Mononuclear cell (primary cell): Measurements from ENCODE around the gene PIK3CB. TPM values are rescaled to one million over a fixed set of nuclear protein-coding genes. Genes with fewer than 3 reads are reported as not detected.
"Not testable (repeated sequence)": the region's sequence is repeated elsewhere in the genome, so short reads cannot be mapped to it uniquely, and the experiment has no call there.

ENCODE experiments used
- H3K27me3 ChIP-seq: 2 replicates; pipeline ENCODE4 v1.6.0; 2011; ENCODE audit warnings: low read length, control low read depth; ENCODE audit not compliant: insufficient read depth
- H3K4me1 ChIP-seq: 2 replicates; pipeline ENCODE4 v1.5.1; 2011; ENCODE audit warnings: mild to moderate bottlenecking, low read length, control low read depth; ENCODE audit not compliant: insufficient read depth
- H3K4me3 ChIP-seq: 2 replicates; pipeline ENCODE4 v1.5.1; 2011; ENCODE audit warnings: mild to moderate bottlenecking, low read length, moderate library complexity
- H3K9me3 ChIP-seq: 2 replicates; pipeline ENCODE4 v1.5.1; 2011; ENCODE audit warnings: low read depth, mild to moderate bottlenecking, control low read depth, low read length
- total RNA-seq: library from RNA; depleted of rRNA; stranded (reverse); fragments of >200 nt; gene quantifications from one replicate; pipeline ENCODE4 v1.2.3, GENCODE V29; 2012

Gene PIK3CB
- total RNA-seq, 1 donor = 21.2 TPM

DNA sequence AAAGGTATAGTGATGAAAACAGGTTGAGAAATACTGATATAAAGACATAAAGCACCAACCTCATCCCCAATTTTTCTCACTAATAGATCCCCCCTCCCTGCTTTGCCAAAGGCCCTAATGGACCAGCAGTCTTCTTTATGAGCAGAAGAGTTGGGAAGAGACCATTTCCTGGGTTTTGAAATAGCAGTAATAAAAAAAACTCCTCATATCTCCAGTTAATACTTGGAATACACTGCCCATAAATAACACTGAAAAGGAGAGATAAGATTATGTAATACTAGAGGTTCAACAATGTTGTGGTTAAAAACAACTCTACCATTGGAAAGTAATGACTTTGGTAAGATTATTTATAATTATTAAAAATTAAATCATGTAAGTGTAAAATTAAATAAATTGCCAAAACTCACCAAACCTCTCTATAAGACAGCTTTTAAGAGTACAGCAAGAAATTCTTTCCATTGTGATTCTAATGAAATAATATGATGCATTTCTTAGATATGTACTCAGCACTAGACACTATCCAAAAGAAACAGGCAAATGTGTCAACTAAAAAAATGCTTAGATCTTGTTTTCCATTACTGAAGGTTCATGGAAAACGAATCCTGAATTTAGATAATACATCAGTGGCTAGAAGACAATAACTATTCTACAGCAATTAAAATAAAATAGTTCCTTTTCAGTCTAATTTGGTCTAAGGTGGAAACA, 137.9 kb downstream of the PIK3CB start:
- H3K9me3 ChIP-seq = no peaks in the 10 kb centered on the region
- no peaks in the 10 kb centered on the region for H3K4me1 ChIP-seq
- no peak overlapping the region for H3K4me3 ChIP-seq
- H3K27me3 ChIP-seq = no peaks in the 10 kb centered on the region

DNA sequence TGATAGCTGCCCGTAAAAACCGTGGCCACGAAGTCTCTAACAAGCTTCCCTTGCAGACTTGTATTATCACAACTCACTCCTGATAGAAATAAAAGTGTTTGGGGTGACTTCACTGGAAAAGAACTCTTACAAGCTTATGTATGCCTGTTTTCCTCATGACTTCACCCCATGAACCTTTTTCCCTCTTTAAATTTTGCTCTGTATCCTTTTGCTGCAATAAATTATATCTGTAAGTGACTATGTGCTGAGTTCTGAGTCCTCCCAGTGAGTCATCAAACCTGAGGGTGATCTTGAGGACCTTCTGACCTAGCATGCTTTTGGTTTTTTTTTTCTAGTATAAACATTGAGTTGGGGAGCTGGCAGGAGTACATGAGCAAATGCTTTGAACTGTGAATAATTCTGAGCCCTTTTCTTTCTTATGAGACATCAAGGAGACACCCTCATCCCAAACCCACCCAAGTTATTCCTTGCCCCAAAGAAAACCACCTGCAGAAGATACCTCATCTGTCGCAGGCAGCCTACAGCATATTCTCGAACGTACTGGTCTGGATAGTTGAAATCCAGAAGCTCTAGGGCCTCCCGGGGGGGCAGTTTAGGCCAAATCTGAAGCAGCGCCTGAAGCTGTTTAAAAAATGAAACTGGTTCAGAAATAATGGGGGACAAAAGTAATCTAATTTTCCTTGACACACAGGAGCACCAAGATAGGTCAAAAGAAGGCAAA, 140.3 kb downstream of the PIK3CB start:
- H3K9me3 ChIP-seq = no peaks in the 10 kb centered on the region
- H3K27me3 ChIP-seq = no peaks in the 10 kb centered on the region
- no peak overlapping the region for H3K4me3 ChIP-seq
- no peaks in the 10 kb centered on the region for H3K4me1 ChIP-seq

DNA sequence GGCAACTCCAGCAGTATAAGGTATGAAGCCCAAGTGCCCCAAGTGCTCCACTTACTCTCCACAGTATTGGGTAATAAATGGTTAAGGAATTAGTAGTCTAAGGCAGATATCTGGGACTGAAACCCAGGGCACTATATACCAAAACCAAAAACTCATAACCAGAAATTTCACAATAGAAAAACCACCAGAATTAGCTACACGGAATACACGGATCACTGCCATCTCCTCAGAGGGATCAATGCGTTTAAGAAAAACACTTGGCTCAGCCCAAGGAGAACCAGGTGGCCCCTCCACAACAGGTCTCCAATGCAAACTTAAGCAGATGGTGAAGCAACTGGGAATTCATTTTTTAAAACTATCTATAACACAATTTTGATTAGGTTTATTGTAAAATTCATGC, 142.6 kb downstream of the PIK3CB start:
- no peaks in the 10 kb centered on the region for H3K27me3 ChIP-seq
- H3K4me3 ChIP-seq = no peak overlapping the region
- no peaks in the 10 kb centered on the region for H3K9me3 ChIP-seq
- H3K4me1 ChIP-seq = peaks cover 13% of the 10 kb centered on the region

DNA sequence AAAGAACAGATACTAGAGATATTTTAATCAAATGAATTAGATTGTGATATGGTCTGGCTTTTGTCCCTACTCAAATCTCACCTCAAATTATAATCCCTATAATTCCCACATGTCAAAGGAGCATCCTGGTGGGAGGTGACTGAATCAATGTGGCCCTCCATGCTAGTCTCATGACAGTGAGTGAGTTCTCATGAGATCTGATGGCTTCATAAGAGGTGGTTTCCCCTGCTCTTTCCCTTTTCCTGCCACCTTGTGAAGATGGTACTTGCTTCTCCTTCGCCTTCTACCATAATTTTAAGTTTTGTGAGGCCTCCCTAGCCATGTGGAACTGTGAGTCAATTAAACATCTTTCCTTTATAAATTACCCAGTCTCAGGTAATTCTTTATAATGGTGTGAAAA, 143.4 kb downstream of the PIK3CB start:
- no peak overlapping the region for H3K4me3 ChIP-seq
- peaks cover 13% of the 10 kb centered on the region for H3K4me1 ChIP-seq
- H3K27me3 ChIP-seq = no peaks in the 10 kb centered on the region
- H3K9me3 ChIP-seq = no peaks in the 10 kb centered on the region

DNA sequence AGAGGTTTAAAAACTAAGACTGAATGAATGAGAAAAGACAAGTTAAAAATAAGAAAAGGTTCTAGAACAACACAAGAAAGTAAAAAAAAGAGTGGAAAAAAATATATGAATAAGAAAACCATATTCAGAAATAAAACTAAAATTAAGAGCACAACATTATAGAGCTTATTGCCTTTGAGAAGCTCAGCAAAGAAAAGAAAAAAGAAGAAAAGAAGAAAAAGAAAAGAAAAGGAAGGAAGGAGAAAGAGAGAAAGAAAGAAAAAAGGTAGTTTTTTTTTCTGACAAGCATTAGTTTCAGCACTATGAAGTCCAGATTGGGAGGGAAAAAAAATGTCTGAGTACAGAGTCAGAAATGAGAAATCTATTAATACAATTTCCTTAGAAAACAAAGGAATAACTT, 144.7 kb downstream of the PIK3CB start:
- H3K4me1 ChIP-seq = peaks cover 13% of the 10 kb centered on the region
- no peaks in the 10 kb centered on the region for H3K9me3 ChIP-seq
- H3K4me3 ChIP-seq = no peak overlapping the region
- no peaks in the 10 kb centered on the region for H3K27me3 ChIP-seq

DNA sequence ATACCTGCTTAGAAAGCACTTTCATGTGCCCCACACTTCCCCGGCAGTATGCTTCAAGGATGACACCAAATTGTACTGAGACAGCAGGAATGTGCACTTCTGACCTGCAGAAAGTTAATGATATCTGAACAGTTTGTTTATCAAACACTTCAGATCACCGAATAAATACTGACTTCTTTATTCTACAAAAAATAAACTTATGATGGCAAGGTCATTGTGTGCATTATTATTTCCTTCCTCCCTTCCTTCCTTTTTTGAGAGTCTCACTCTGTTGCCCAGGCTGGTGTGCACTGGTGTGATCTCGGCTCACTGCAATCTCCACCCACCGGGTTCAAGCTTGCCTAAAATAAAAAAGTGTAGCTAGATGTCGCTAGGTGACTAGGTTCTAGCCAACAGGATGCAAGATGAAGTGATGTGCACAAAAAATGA, 145.8 kb downstream of the PIK3CB start:
- Histone ChIP-seq H3K27me3 (no peaks in the 10 kb centered on the region), H3K9me3 (no peaks in the 10 kb centered on the region), H3K4me1 (peaks cover 13% of the 10 kb centered on the region), H3K4me3 (no peak overlapping the region)

DNA sequence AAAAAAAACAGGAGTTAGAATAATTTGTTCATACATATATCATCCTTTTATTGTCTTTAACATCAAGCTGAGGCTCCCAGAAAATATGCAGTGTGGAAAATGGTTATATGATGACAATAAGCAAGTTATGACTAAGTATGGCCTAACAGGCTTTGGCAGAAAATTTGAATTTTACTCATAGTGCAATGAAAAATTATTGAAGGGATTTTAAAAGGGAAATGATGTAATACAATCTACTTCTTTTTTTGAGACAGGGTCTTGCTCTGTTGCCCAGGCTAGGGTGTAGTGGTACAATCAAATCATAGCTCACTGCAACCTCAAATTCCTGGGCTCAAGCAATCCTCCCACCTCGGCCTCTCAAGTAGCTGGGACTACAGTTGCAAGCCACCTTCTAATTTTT, 147.5 kb downstream of the PIK3CB start:
- Histone ChIP-seq H3K4me1 (peaks cover 13% of the 10 kb centered on the region), H3K9me3 (no peaks in the 10 kb centered on the region), H3K27me3 (no peaks in the 10 kb centered on the region), H3K4me3 (no peak overlapping the region)

DNA sequence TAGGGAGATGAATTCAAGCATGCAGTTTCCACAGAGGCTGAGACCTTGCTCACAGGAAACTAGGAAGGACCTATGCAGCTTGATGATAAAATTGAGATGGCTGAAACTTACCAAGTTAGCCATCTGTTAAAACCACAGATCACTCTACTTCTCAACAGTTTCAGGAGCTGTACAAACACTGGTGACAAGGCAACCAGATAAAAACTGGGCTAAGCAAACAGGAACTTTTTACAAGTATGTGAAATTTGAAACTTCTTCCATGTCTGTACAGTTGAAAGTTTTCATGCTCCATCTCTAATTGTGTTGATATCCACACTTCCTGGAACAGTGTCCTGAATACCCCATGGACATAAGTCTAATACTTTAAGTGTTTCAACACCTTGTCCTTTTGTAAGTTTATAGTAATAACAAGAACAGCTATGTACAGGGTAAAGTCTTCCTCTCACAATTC, 147.9 kb downstream of the PIK3CB start:
- H3K4me3 ChIP-seq = no peak overlapping the region
- peaks cover 13% of the 10 kb centered on the region for H3K4me1 ChIP-seq
- H3K9me3 ChIP-seq = no peaks in the 10 kb centered on the region
- H3K27me3 ChIP-seq = no peaks in the 10 kb centered on the region

DNA sequence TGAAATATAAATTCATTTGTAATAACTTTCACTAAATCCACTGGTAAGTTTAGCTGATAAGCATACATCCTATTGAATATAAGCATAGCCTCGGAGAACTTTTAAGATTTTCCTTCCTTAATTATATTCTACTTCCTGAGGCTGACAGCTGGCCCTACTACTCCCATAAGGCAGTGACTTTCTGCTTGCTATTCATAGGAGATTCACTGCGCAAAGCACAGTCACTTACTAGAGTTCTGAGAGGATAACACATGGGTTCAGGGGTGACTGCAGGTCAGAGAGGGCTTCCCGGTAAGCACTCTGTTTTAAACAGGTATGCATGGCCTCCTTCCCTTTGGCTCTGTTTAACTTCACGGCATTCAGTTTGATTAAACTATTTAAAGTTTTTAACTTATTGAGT, 150.3 kb downstream of the PIK3CB start:
- Histone ChIP-seq H3K4me3 (no peak overlapping the region), H3K9me3 (no peaks in the 10 kb centered on the region), H3K4me1 (peaks cover 13% of the 10 kb centered on the region), H3K27me3 (no peaks in the 10 kb centered on the region)

DNA sequence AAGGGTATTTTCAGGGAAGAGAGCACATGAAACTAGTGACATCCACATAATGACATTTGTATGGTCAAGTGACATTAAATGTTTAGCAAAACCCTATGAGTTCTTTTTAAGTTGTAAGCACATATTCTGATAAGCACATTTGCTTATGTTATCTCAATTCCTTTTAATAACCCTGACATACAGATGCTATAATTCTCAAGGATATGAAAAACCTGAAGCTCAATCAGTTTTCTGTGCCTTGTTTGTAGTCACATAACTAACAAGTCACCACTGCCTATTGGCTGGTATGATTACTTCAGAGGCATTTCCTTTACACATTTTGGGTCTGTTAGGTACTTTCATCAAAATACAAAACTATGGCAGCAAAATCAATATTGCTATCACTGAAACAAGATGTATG, 152.1 kb downstream of the PIK3CB start:
- Histone ChIP-seq H3K9me3 (no peaks in the 10 kb centered on the region), H3K4me1 (peaks cover 5% of the 10 kb centered on the region), H3K4me3 (no peak overlapping the region), H3K27me3 (no peaks in the 10 kb centered on the region)

DNA sequence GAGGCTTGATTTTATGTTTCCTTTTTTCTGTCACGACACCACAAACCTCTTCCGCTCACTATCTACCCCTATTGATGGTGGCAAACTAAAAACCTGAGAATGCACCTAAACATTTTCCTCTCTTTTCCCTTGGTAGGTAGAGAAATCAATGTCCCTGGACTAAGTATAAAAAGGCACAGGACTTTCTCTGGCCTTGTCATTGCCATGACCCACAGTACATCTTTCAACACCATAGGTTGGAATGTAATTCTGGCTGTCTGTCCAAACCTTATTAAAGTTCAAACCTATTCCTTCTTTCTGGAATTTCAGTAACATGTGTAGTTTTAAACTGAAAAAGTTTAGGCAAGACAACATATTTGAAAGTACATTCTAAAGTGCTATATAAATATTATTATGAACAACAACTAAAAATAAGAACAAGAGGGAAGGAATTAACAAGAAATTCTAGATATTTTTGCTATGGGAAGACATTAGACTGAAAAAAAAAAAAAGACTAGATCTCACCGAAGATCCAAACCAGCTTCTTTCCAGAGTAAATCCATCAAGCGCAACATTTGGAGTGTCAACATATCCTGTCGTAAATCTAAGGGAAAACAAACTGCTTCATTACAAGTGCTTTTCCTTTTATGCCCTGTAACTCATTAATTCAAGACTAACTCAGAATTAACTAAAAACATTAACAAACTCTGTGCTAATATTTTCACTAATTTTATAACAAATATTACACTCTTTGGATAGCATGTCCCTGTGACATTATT, 153.1 kb downstream of the PIK3CB start:
- Histone ChIP-seq H3K4me3 (no peak overlapping the region), H3K9me3 (peaks cover under 1% of the 10 kb centered on the region), H3K27me3 (no peaks in the 10 kb centered on the region), H3K4me1 (no peaks in the 10 kb centered on the region)

DNA sequence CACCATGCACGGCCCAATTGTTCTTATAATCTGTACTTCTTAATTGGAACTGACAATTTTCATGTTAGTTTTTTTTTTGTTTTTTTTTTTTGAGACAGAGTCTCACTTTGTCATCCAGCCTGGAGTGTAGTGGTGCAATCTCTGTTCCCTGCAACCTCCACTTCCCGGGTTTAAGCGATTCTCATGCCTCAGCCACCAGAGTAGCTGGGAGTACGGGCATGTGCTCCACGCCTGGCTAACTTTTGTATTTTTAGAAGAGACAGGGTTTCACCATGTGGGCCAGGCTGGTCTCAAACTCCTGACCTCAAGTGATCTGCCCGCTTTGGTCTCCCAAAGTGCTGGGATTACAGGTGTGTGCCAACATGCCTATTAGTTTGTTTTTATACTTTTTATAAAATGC, 153.8 kb downstream of the PIK3CB start:
- not testable (repeated sequence) for H3K27me3 ChIP-seq, H3K4me1 ChIP-seq, H3K9me3 ChIP-seq, H3K4me3 ChIP-seq

DNA sequence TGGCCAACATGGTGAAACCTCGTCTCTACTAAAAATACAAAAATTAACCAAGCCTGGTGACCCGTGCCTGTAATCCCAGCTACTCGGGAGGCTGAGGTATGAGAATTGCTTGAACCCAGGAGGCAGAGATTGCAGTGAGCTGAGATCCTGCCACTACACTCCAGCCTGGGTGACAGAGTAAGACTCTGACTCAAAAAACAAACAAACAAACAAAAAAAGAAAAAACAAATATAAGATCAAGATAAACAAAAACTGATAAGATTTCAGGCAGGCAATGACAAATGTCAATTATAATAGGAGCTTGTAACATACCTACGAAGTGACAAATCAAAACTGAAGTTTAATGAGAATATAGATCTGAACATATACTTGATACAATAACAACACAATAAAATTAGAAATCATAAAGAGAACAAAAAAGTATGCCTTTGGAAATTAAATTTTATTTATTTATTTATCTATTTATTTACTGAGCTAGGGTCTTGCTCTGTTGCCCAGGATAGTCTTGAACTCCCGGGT, 155.8 kb downstream of the PIK3CB start:
- H3K4me1 ChIP-seq = no peaks in the 10 kb centered on the region
- H3K4me3 ChIP-seq = no peak overlapping the region
- peaks cover 17% of the 10 kb centered on the region for H3K9me3 ChIP-seq
- H3K27me3 ChIP-seq = no peaks in the 10 kb centered on the region

DNA sequence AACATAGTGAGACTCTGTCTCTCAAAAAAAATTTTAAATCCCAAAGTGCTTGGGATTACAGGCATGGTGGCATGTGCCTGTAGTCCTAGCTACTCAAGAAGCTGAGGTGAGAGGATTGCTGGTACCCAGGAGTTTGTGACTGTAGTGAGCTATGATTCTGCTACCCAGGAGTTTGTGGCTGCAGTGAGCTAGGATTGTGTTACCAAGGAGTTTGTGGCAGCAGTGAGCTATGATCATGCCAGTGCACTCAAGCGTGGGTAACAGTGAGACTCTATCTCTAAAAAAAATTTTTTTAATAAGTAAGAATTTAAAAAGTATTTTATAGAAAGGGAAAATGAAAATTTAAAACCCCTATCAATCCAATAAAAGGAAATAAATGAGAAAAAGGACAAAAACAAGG, 156.6 kb downstream of the PIK3CB start:
- Histone ChIP-seq H3K4me3 (no peak overlapping the region), H3K9me3 (peaks cover 17% of the 10 kb centered on the region), H3K4me1 (no peaks in the 10 kb centered on the region), H3K27me3 (no peaks in the 10 kb centered on the region)

DNA sequence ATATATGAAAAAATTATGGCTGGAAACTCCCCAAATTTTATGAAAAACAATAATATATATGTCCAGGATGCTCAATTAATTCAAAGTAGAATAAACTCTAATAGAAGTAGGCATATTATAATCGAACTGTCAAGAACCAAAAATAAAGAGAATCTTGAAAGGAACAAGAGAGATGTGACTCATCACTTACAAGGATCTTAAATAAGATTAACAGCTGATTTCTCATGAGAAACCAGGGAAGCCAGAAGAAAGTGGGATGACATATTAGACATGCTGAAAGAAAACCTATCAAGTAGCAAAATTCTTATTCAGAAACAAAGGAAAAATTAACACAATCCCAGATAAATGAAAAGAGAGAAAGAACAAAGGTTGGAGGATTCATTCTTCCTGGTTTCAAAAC, 159.3 kb downstream of the PIK3CB start:
- Histone ChIP-seq H3K27me3 (no peaks in the 10 kb centered on the region), H3K4me3 (no peak overlapping the region), H3K9me3 (peaks cover 17% of the 10 kb centered on the region), H3K4me1 (no peaks in the 10 kb centered on the region)
